RWPE1 (cell line): Measurements from ENCODE around the gene MTRF1L.
"Not testable (repeated sequence)": the region's sequence is repeated elsewhere in the genome, so short reads cannot be mapped to it uniquely, and the experiment has no call there.

ENCODE experiments used
- CTCF ChIA-PET: fragments of 350-600 bp; sonication (Branson Sonifier 250); formaldehyde crosslinking; extraction: SDS; loops from one replicate; lab custom pipeline; 2021; lab: Yijun Ruan, JAX
- POLR2A ChIA-PET: fragments of 400-600 bp; formaldehyde crosslinking; extraction: SDS; loops from one replicate; lab custom pipeline; 2020; ENCODE audit warnings: antibody characterized with exemption; ENCODE audit not compliant: low non-redundant PET; lab: Yijun Ruan, JAX
- DNase-seq: peaks from one replicate; pipeline ENCODE4 v3.0.0; 2012; ENCODE audit warnings: low spot score
- H3K27ac ChIP-seq: fragments of 450-650 bp; 2 replicates; pipeline ENCODE4 v1.5.1; 2017
- TF ChIP-seq, protein P1 (sequence below): fragments of 450-650 bp; conservative IDR thresholded peaks from 2 replicates; pipeline ENCODE4 v1.5.1; 2017; ENCODE audit warnings: low read depth, mild to moderate bottlenecking

Gene MTRF1L

DNA sequence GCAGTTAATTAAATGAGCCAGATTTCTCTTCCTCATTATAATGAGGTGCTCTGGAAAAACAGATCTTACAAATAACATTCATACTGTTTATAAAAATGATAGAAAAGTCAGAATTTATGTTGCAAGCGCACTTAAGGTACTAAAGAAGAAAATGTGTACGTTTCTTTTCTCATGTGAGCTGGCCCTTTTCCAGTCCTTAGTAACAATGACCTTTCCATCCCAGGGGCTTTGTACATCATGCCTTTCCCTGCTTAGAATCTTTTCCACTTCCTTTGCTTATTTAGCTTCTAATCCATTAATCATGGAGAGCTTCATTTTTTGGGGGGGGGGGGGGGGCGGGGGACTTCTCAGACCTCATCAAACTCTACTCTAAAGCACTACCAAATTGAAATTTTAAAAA is 24.5 kb downstream of the MTRF1L start:
- H3K27ac ChIP-seq: no peak overlapping the region
- CTCF ChIA-PET: no interaction called here
- POLR2A ChIA-PET: no interaction called here
- DNase-seq: no peak
- TF ChIP-seq, protein P1, sequence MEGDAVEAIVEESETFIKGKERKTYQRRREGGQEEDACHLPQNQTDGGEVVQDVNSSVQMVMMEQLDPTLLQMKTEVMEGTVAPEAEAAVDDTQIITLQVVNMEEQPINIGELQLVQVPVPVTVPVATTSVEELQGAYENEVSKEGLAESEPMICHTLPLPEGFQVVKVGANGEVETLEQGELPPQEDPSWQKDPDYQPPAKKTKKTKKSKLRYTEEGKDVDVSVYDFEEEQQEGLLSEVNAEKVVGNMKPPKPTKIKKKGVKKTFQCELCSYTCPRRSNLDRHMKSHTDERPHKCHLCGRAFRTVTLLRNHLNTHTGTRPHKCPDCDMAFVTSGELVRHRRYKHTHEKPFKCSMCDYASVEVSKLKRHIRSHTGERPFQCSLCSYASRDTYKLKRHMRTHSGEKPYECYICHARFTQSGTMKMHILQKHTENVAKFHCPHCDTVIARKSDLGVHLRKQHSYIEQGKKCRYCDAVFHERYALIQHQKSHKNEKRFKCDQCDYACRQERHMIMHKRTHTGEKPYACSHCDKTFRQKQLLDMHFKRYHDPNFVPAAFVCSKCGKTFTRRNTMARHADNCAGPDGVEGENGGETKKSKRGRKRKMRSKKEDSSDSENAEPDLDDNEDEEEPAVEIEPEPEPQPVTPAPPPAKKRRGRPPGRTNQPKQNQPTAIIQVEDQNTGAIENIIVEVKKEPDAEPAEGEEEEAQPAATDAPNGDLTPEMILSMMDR: no peak

DNA sequence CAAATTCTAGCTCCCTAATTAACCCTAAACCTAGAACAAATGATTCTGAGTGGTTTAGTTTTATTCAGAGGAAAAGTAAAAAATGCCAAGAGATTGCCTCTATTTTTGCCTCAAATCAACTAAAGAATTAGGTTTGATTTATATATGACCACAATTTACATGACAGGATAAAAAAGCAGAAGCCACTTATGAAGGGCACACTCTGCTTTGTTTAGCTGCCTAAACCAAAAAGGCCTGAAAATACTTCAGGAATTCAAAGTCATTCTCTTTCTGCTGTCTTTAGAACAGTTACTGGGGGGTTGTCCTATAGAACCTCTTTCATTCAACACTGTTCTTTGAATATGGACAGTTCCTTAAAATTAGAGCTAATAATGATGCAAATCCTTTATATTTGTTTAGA is 25.0 kb downstream of the MTRF1L start:
- H3K27ac ChIP-seq: no peak overlapping the region
- ChIA-PET POLR2A (no interaction called here), CTCF (no interaction called here)
- no peak for DNase-seq
- TF ChIP-seq, protein P1: no peak

- DNase-seq: no peak
- ChIA-PET POLR2A (no interaction called here), CTCF (no interaction called here)
- H3K27ac ChIP-seq: no peak overlapping the region
- TF ChIP-seq, protein P1: no peak
These were observed 25.8 kb downstream of the MTRF1L start for GRCh38 chr6:152976749-152977148.

GRCh38 chr6:152975204-152975915 is 27.1 kb downstream of the MTRF1L start:
- no peak for DNase-seq
- ChIA-PET CTCF (interaction anchor here (0.6 kb wide), 1 partner anchor 1911 kb away, joined by 6 read pairs; no protein-coding TSS in a partner anchor), POLR2A (no interaction called here)
- H3K27ac ChIP-seq: no peak overlapping the region
- TF ChIP-seq, protein P1: no peak

- TF ChIP-seq, protein P1: no peak
- CTCF ChIA-PET: no interaction called here
- H3K27ac ChIP-seq: no peak overlapping the region
- no peak for DNase-seq
- POLR2A ChIA-PET: no interaction called here
These were observed 28.6 kb downstream of the MTRF1L start for GRCh38 chr6:152973916-152974315.

DNA sequence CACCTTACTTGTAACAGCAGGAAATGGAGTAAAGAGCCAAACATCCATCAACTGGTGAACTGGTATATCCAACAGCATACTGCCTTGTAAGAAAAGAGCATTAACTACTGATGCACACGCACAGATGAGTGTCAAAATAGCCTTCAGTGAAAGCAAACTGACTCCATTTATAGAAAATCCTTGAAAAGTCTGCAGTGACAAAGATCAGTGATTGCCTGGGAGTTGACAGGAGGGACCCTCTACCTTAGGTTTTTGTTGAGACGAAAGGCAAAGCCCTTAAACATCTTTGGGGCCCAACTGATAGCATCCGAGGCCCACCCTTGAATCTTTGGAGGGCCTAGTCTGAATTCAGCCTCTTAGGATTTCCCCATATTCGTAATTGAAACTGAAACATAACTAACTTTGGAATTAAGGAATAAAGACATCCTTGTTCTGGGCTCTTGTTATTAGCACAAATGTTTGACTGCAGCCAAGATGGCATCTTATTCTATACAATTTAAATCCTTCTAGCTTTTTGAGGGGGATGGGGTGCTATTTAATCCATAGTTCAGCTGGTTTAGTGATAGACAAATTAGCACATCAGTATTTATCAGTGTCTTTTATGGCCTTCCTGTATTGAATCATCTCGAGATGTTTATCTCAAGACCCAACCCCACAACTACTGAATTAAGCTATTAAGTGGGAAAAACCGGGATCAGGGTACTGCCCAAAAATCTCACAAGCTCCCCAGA is 32.7 kb downstream of the MTRF1L start:
- ChIA-PET POLR2A (no interaction called here), CTCF (interaction anchor here (0.6 kb wide), 1 partner anchor 1852 kb away, joined by 4 read pairs; no protein-coding TSS in a partner anchor)
- DNase-seq: no peak
- TF ChIP-seq, protein P1: no peak
- H3K27ac ChIP-seq: no peak overlapping the region

- CTCF ChIA-PET, H3K27ac ChIP-seq, POLR2A ChIA-PET, DNase-seq: not testable (repeated sequence)
These were observed 36.2 kb downstream of the MTRF1L start for GRCh38 chr6:152966168-152966894.
